Glomerular visceral epithelial cell (primary cell): ENCODE measurements around the gene ASB2.
A peak's percentile ranks its signal among the peaks of the same experiment; 100 is the strongest.

ENCODE experiments used
- DNase-seq: peaks from one replicate; pipeline ENCODE4 v3.0.0-alpha.2; 2016; ENCODE audit errors: extremely low spot score

The ASB2 gene

GRCh38 chr14:93946541-93947090 is 29.8 kb downstream of the ASB2 start:
- no peak for DNase-seq

DNA sequence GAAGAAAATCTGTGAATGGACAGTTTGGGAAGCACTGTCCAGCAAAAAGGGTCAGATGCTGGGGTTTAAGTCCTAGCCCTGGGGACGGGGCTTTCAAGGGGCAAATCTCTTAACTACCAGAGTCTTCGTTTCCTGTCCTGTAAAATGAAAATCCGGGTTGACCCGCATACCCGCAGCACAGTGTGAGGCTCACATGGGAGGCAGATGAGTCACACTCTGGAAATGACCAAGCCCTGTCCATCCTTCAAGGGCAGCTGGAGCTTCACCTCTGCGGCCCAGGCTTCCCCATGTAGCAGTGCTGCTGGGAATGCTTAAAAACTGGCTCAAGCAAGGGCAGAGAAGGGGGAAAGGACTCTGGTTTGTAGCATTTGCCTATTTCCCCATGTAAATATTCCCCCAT is 30.3 kb downstream of the ASB2 start:
- DNase-seq, result peak; percentile 66

DNA sequence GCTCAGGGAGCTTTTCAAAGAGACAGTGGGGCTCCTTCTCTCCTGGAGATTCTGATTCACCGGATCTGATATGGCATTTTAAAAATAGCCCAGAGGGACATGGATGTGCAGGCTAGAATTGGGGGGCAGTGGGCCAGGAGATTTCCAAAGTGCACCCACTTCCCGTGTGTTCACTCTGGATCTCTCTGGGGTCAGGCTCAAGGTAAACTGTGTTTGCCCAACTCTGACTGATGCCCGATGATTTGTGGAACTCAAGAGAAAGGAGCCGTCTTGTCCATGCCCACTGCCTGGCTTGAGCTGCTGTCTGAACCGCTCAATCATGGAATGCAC is 31.3 kb downstream of the ASB2 start:
- no peak for DNase-seq

GRCh38 chr14:93944348-93945069 is 31.9 kb downstream of the ASB2 start:
- DNase-seq, result no peak

GRCh38 chr14:93943930-93944329 is 32.4 kb downstream of the ASB2 start:
- no peak for DNase-seq

GRCh38 chr14:93943052-93943451 is 33.3 kb downstream of the ASB2 start:
- peak; percentile 83 for DNase-seq

GRCh38 chr14:93941293-93941910 is 35.0 kb downstream of the ASB2 start:
- DNase-seq, result peak; percentile 98

DNA sequence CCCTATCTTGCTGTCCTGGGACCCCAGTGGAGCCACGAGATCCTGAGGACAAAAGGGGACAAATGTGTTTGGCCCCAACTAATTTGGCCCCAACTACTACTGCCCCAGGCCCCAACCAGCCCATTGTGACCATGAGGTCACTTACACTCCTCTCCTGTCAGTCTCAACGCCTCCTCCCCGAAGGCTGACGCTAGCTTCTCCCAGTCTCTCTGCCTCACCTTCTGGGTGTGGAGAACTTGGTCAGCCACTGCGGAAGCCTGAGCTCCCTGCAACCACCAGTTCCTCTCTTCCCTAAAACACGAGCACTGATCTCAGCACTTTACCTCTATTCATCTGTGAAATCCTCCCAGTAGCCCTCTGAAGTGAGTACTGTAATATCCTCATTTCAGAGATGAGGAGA is 35.9 kb downstream of the ASB2 start:
- no peak for DNase-seq

GRCh38 chr14:93939304-93940229 is 36.8 kb downstream of the ASB2 start:
- DNase-seq, result peak; percentile 82

GRCh38 chr14:93938751-93939303 is 37.5 kb downstream of the ASB2 start:
- DNase-seq, result no peak

GRCh38 chr14:93937519-93937918 is 38.9 kb downstream of the ASB2 start:
- no peak for DNase-seq

DNA sequence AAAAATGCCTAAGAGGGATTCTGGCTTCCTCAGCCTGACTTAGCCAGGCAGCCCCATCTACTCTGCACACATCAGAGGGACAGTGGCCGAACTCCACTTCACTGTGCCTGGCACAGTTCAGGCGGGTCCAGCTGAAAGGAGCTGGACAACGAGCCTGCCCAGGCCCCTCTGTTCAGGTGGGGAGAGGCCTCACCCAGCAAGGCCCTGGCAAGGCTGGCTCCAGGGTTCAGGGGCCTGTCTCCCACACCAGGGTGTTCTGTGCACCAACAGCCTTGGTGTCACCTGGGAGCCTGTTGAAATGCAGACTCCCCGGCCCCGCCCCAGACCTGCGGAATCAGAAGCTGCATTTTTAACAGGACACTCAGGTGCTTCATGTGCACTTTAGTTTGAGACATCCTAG is 39.4 kb downstream of the ASB2 start:
- DNase-seq, result no peak

- peak; percentile 35 for DNase-seq
These were observed 40.1 kb downstream of the ASB2 start for GRCh38 chr14:93936245-93936644.

- no peak for DNase-seq
These were observed 41.2 kb downstream of the ASB2 start for GRCh38 chr14:93935213-93935612.

DNA sequence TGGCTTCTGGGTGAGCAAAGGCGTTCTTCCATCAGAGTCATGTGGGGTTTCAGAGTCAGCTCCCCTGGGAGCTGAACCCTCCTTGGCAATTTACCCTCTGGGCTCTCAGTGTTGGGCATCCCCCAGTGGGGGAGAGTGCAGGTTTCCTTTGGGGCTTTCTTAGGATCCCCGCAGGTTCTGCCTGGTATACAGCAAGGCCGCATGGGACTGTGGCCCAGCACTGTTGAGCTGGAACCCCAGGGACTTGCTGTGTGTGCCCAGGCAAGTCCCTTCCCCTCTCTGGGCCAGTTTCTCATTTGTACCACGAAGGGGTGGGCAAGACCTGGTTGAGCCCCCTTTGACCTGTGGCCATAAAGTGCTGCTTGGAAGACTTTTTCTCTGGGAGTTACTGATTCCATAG is 43.7 kb downstream of the ASB2 start:
- no peak for DNase-seq

GRCh38 chr14:93930989-93931307 is 45.4 kb downstream of the ASB2 start:
- no peak for DNase-seq

- no peak for DNase-seq
These were observed 45.9 kb downstream of the ASB2 start for GRCh38 chr14:93930296-93930988.

DNA sequence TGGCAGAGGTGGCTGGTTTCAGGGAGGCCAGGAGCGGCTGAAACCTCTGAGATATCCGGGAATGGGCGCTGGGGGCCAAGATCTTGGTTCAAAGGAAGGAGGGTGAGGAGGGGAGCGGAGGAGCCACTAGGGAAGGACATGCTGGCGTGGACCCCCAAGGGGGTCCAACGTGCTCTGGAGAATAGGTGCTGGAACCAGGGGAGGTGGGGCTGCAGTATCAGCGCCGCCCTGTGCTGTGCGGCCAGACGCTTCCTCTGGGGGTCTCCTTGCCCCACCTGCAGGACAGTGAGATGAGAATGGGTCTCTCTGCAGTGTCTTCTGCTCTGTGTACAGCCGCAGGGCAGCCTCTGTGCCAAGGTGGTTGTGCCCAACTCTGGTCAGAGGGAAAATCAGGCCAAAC is 46.7 kb downstream of the ASB2 start:
- DNase-seq, result no peak

- no peak for DNase-seq
These were observed 47.3 kb downstream of the ASB2 start for GRCh38 chr14:93929048-93929535.

- no peak for DNase-seq
These were observed 48.0 kb downstream of the ASB2 start for GRCh38 chr14:93928184-93929047.

- no peak for DNase-seq
These were observed 48.6 kb downstream of the ASB2 start for GRCh38 chr14:93927800-93928145.
